GM23338 (cell line): ENCODE data around the gene LRSAM1. TPM values are rescaled to one million over a fixed set of nuclear protein-coding genes. Genes with fewer than 3 reads are reported as not detected.
A peak's percentile ranks its signal among the peaks of the same experiment; 100 is the strongest.

Experiments used
- ATAC-seq: fragments of 200-7000 bp; cut with Tn5 transposase; 3 replicates; pipeline ENCODE4 v1.9.1; 2020
- DNase-seq: peaks from one replicate; pipeline ENCODE4 v3.0.0-alpha.2; 2015; ENCODE audit warnings: low spot score
- H2AFZ ChIP-seq: fragments of 200-600 bp; sonication (generic); 2 replicates; pipeline ENCODE4 v1.8.0; 2016; ENCODE audit warnings: antibody characterized with exemption, mild to moderate bottlenecking, moderate library complexity
- H3F3A ChIP-seq: fragments of 200-600 bp; sonication (generic); replicated peaks from 2 replicates; pipeline ENCODE4 v1.8.0; 2017; ENCODE audit warnings: antibody characterized with exemption, mixed run types, low read depth
- H3K27ac ChIP-seq: fragments of 200-600 bp; sonication (generic); 2 replicates; pipeline ENCODE4 v1.6.1; 2016; ENCODE audit warnings: low read depth
- H3K27me3 ChIP-seq: fragments of 200-600 bp; sonication (generic); 2 replicates; pipeline ENCODE4 v1.8.0; 2016; ENCODE audit warnings: mild to moderate bottlenecking, mixed run types, moderate library complexity; ENCODE audit not compliant: insufficient read depth
- H3K36me3 ChIP-seq: fragments of 200-600 bp; sonication (generic); 2 replicates; pipeline ENCODE4 v1.8.0; 2016; ENCODE audit warnings: mild to moderate bottlenecking; ENCODE audit not compliant: insufficient read depth
- H3K4me1 ChIP-seq: fragments of 200-600 bp; sonication (generic); 2 replicates; pipeline ENCODE4 v1.8.0; 2016; ENCODE audit warnings: mild to moderate bottlenecking, moderate library complexity; ENCODE audit not compliant: insufficient read depth
- H3K4me2 ChIP-seq: fragments of 200-600 bp; sonication (generic); 2 replicates; pipeline ENCODE4 v1.7.1; 2017; ENCODE audit warnings: mixed run types
- H3K4me3 ChIP-seq: fragments of 200-600 bp; sonication (generic); 2 replicates; pipeline ENCODE4 v1.6.1; 2016; ENCODE audit warnings: mixed run types
- H3K79me2 ChIP-seq: fragments of 200-600 bp; sonication (generic); replicated peaks from 2 replicates; pipeline ENCODE4 v1.8.0; 2017; ENCODE audit warnings: mild to moderate bottlenecking; ENCODE audit not compliant: insufficient read depth
- H3K9me2 ChIP-seq: fragments of 200-600 bp; sonication (generic); 2 replicates; pipeline ENCODE4 v1.8.0; 2017; ENCODE audit not compliant: insufficient read depth
- H4K20me1 ChIP-seq: fragments of 200-600 bp; sonication (generic); replicated peaks from 2 replicates; pipeline ENCODE4 v1.8.0; 2017; ENCODE audit warnings: mild to moderate bottlenecking; ENCODE audit not compliant: insufficient read depth
- H3K27ac Mint-ChIP-seq: 2 replicates; pipeline ENCODE4 v1.8.0; 2020; ENCODE audit warnings: inconsistent platforms, mild to moderate bottlenecking, moderate library complexity, mixed read lengths
- H3K27me3 Mint-ChIP-seq: 3 replicates; pipeline ENCODE4 v1.8.0; 2022; ENCODE audit warnings: low read depth, mild to moderate bottlenecking, moderate library complexity, mixed read lengths, inconsistent platforms; ENCODE audit not compliant: insufficient read depth, poor library complexity
- H3K36me3 Mint-ChIP-seq: 3 replicates; pipeline ENCODE4 v1.8.0; 2021; ENCODE audit warnings: low read depth, mild to moderate bottlenecking, inconsistent platforms, moderate library complexity, mixed read lengths
- H3K4me1 Mint-ChIP-seq: 3 replicates; pipeline ENCODE4 v1.8.0; 2020; ENCODE audit warnings: mild to moderate bottlenecking, inconsistent platforms, mixed read lengths
- H3K4me3 Mint-ChIP-seq: 3 replicates; pipeline ENCODE4 v1.8.0; 2021; ENCODE audit warnings: moderate library complexity, mild to moderate bottlenecking, inconsistent platforms, mixed read lengths
- H3K9me3 Mint-ChIP-seq: 3 replicates; pipeline ENCODE4 v1.8.0; 2020; ENCODE audit warnings: moderate library complexity, mild to moderate bottlenecking, inconsistent platforms, mixed read lengths
- CREB1 ChIP-seq: fragments of 250-450 bp; sonication (Bioruptor Pico); IDR thresholded peaks from 2 replicates; pipeline ENCODE4 v1.5.0; 2020; ENCODE audit warnings: low read depth, mild to moderate bottlenecking, moderate library complexity
- EZH2 ChIP-seq: fragments of 200-600 bp; sonication (generic); IDR thresholded peaks from one replicate; pipeline ENCODE4 v1.8.0; 2017; ENCODE audit warnings: antibody characterized with exemption, mild to moderate bottlenecking, low read depth; ENCODE audit not compliant: unreplicated experiment
- EZH2phosphoT487 ChIP-seq: fragments of 200-600 bp; sonication (generic); IDR thresholded peaks from one replicate; pipeline ENCODE4 v1.8.1; 2018; ENCODE audit warnings: antibody characterized with exemption; ENCODE audit not compliant: unreplicated experiment
- JUNB ChIP-seq: IDR thresholded peaks from one replicate; pipeline ENCODE4 v1.6.1; 2016; ENCODE audit warnings: antibody characterized with exemption; ENCODE audit not compliant: unreplicated experiment
- NANOG ChIP-seq: IDR thresholded peaks from 2 replicates; pipeline ENCODE4 v1.6.1; 2016; ENCODE audit warnings: antibody characterized with exemption, borderline replicate concordance
- POLR2AphosphoS5 ChIP-seq: IDR thresholded peaks from 2 replicates; pipeline ENCODE4 v1.6.1; 2016; ENCODE audit warnings: antibody characterized with exemption, low read depth
- STAT1 ChIP-seq: IDR thresholded peaks from one replicate; pipeline ENCODE4 v1.6.1; 2016; ENCODE audit warnings: antibody characterized with exemption; ENCODE audit not compliant: unreplicated experiment
- ZNF331 ChIP-seq: fragments of 250-450 bp; sonication (Bioruptor Pico); IDR thresholded peaks from 2 replicates; pipeline ENCODE4 v1.5.0; 2020; ENCODE audit warnings: low read depth, mild to moderate bottlenecking, moderate library complexity
- polyA plus RNA-seq: library from polyadenylated mRNA; unstranded; fragments of >200 nt; fragmentation: Nextera tagmentation; extraction: Ambion mirVana; gene quantifications from 2 replicates; pipeline ENCODE4 v1.2.1, GENCODE V29; 2016
- total RNA-seq: library from RNA; depleted of rRNA; stranded (reverse); fragments of >200 nt; shearing (Covaris generic); gene quantifications from 2 replicates; pipeline ENCODE4 v1.2.3, GENCODE V29; 2014
- TF ChIP-seq, protein P1 (sequence below): fragments of 250-450 bp; sonication (Bioruptor Pico); IDR thresholded peaks from 2 replicates; pipeline ENCODE4 v1.5.0; 2020; ENCODE audit warnings: mild to moderate bottlenecking, moderate library complexity
- TF ChIP-seq, protein P2 (sequence below): IDR thresholded peaks from 2 replicates; pipeline ENCODE4 v1.6.1; 2016; ENCODE audit warnings: antibody characterized with exemption

LRSAM1 gene
- total and polyA plus RNA-seq, 2 experiments from 2014 or later: 12.8 to 21.9 TPM

GRCh38 chr9:127528422-127529251 lies 77.3 kb downstream of the LRSAM1 start (continued):
- TF ChIP-seq, protein P1, sequence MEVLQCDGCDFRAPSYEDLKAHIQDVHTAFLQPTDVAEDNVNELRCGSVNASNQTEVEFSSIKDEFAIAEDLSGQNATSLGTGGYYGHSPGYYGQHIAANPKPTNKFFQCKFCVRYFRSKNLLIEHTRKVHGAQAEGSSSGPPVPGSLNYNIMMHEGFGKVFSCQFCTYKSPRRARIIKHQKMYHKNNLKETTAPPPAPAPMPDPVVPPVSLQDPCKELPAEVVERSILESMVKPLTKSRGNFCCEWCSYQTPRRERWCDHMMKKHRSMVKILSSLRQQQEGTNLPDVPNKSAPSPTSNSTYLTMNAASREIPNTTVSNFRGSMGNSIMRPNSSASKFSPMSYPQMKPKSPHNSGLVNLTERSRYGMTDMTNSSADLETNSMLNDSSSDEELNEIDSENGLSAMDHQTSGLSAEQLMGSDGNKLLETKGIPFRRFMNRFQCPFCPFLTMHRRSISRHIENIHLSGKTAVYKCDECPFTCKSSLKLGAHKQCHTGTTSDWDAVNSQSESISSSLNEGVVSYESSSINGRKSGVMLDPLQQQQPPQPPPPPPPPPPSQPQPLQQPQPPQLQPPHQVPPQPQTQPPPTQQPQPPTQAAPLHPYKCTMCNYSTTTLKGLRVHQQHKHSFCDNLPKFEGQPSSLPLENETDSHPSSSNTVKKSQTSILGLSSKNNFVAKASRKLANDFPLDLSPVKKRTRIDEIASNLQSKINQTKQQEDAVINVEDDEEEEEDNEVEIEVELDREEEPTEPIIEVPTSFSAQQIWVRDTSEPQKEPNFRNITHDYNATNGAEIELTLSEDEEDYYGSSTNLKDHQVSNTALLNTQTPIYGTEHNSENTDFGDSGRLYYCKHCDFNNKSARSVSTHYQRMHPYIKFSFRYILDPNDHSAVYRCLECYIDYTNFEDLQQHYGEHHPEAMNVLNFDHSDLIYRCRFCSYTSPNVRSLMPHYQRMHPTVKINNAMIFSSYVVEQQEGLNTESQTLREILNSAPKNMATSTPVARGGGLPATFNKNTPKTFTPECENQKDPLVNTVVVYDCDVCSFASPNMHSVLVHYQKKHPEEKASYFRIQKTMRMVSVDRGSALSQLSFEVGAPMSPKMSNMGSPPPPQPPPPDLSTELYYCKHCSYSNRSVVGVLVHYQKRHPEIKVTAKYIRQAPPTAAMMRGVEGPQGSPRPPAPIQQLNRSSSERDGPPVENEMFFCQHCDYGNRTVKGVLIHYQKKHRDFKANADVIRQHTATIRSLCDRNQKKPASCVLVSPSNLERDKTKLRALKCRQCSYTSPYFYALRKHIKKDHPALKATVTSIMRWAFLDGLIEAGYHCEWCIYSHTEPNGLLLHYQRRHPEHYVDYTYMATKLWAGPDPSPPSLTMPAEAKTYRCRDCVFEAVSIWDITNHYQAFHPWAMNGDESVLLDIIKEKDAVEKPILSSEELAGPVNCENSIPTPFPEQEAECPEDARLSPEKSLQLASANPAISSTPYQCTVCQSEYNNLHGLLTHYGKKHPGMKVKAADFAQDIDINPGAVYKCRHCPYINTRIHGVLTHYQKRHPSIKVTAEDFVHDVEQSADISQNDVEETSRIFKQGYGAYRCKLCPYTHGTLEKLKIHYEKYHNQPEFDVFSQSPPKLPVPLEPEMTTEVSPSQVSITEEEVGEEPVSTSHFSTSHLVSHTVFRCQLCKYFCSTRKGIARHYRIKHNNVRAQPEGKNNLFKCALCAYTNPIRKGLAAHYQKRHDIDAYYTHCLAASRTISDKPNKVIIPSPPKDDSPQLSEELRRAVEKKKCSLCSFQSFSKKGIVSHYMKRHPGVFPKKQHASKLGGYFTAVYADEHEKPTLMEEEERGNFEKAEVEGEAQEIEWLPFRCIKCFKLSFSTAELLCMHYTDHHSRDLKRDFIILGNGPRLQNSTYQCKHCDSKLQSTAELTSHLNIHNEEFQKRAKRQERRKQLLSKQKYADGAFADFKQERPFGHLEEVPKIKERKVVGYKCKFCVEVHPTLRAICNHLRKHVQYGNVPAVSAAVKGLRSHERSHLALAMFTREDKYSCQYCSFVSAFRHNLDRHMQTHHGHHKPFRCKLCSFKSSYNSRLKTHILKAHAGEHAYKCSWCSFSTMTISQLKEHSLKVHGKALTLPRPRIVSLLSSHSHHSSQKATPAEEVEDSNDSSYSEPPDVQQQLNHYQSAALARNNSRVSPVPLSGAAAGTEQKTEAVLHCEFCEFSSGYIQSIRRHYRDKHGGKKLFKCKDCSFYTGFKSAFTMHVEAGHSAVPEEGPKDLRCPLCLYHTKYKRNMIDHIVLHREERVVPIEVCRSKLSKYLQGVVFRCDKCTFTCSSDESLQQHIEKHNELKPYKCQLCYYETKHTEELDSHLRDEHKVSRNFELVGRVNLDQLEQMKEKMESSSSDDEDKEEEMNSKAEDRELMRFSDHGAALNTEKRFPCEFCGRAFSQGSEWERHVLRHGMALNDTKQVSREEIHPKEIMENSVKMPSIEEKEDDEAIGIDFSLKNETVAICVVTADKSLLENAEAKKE: no peak
- TF ChIP-seq NANOG: no peak
- no peak for TF ChIP-seq CREB1
- TF ChIP-seq EZH2: no peak
- TF ChIP-seq, protein P2, sequence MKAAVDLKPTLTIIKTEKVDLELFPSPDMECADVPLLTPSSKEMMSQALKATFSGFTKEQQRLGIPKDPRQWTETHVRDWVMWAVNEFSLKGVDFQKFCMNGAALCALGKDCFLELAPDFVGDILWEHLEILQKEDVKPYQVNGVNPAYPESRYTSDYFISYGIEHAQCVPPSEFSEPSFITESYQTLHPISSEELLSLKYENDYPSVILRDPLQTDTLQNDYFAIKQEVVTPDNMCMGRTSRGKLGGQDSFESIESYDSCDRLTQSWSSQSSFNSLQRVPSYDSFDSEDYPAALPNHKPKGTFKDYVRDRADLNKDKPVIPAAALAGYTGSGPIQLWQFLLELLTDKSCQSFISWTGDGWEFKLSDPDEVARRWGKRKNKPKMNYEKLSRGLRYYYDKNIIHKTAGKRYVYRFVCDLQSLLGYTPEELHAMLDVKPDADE: no peak
- no peak for TF ChIP-seq EZH2phosphoT487

DNA sequence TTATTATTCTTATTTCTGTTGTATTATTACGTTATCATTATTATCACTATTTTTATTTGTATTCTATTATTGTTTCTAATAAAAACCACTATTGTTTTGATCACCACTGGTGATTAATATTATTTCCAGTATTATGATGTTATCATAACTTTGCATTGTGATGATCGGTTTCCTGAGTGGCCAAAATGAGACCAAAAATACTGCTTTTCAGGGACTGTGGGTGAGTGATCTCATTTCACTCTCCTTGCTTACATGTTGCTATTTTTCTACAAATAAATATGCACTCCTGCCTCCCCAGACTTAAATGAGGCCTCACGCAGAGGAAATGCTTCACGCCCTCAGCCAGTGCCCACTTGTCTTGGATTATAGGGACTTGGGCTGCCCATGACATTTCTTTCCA lies 78.4 kb downstream of the LRSAM1 start:
- H3K4me1 ChIP-seq: peaks cover 14% of the 10 kb centered on the region
- 0 out of 2 replicates have a peak overlapping the region, but pooled peaks have one; percentile 14 for H3K27ac ChIP-seq
- no peak overlapping the region for H3K27ac Mint-ChIP-seq
- H3K27me3 Mint-ChIP-seq: peaks cover 6% of the 10 kb centered on the region
- DNase-seq: no peak
- H3K27me3 ChIP-seq: no peaks in the 10 kb centered on the region
- H3K4me3 ChIP-seq: no peak overlapping the region
- peaks cover 21% of the 10 kb centered on the region for H3K36me3 ChIP-seq
- no peaks in the 10 kb centered on the region for H3K9me2 ChIP-seq
- H3K36me3 Mint-ChIP-seq: peaks cover 42% of the 10 kb centered on the region
- no peak overlapping the region for H3K4me3 Mint-ChIP-seq
- no peak overlapping the region for H2AFZ ChIP-seq
- TF ChIP-seq ZNF331 (CRISPR knock-in tag) (no peak), EZH2phosphoT487 (no peak), POLR2AphosphoS5 (no peak), STAT1 (no peak), JUNB (no peak)
- TF ChIP-seq, protein P2: no peak
- no peaks in the 10 kb centered on the region; the same call in 1 of the 2 replicates for H3K79me2 ChIP-seq
- H4K20me1 ChIP-seq: no peaks in the 10 kb centered on the region; the same call in 1 of the 2 replicates
- H3K9me3 Mint-ChIP-seq: peaks cover 19% of the 10 kb centered on the region
- no peak for ATAC-seq
- H3F3A ChIP-seq: 0 out of 2 replicates have a peak, but pooled peaks cover 12% of the 10 kb centered on the region
- H3K4me1 Mint-ChIP-seq: peaks cover 38% of the 10 kb centered on the region
- no peak overlapping the region for H3K4me2 ChIP-seq
